ENCODE results near the gene TTC9.

Gene TTC9

GRCh38 chr14:70714055-70714550 is 72.4 kb downstream of the TTC9 start:
- no peak for TF ChIP-seq CSDC2 (CRISPR knock-in tag; IDR thresholded peaks at IDR 0.05)
- TF ChIP-seq GLIS3 (CRISPR knock-in tag; IDR thresholded peaks at IDR 0.05): no peak
- peak; percentile 59 for ATAC-seq

- ATAC-seq: no peak
- no peak for TF ChIP-seq OSR1 (CRISPR knock-in tag; IDR thresholded peaks at IDR 0.05)
- TF ChIP-seq PATZ1 (CRISPR knock-in tag; IDR thresholded peaks at IDR 0.05; ENCODE audit: borderline replicate concordance): no peak
- TF ChIP-seq CREB5 (CRISPR knock-in tag; IDR thresholded peaks at IDR 0.05; ENCODE audit: low read depth): no peak
- no peak for TF ChIP-seq POU6F1 (CRISPR knock-in tag; IDR thresholded peaks at IDR 0.05; ENCODE audit: borderline replicate concordance, low read depth)
- no peak for TF ChIP-seq RARB (CRISPR knock-in tag; IDR thresholded peaks at IDR 0.05)
- no peak for TF ChIP-seq TSHZ2 (CRISPR knock-in tag; IDR thresholded peaks at IDR 0.05)
- TF ChIP-seq ZNF70 (CRISPR knock-in tag; IDR thresholded peaks at IDR 0.05): no peak
- no peak for TF ChIP-seq ZNF8 (CRISPR knock-in tag; IDR thresholded peaks at IDR 0.05)
- no peak for TF ChIP-seq ZFP30 (CRISPR knock-in tag; IDR thresholded peaks at IDR 0.05)
- no peak for TF ChIP-seq ESRRG (CRISPR knock-in tag; IDR thresholded peaks at IDR 0.05)
- no peak for TF ChIP-seq SNAI2 (CRISPR knock-in tag; IDR thresholded peaks at IDR 0.05)
- TF ChIP-seq CSDC2 (CRISPR knock-in tag; IDR thresholded peaks at IDR 0.05): no peak
- TF ChIP-seq TCF4 (CRISPR knock-in tag; IDR thresholded peaks at IDR 0.05; ENCODE audit: borderline replicate concordance): no peak
- TF ChIP-seq ZFP3 (CRISPR knock-in tag; IDR thresholded peaks at IDR 0.05): no peak
- TF ChIP-seq, protein P1, sequence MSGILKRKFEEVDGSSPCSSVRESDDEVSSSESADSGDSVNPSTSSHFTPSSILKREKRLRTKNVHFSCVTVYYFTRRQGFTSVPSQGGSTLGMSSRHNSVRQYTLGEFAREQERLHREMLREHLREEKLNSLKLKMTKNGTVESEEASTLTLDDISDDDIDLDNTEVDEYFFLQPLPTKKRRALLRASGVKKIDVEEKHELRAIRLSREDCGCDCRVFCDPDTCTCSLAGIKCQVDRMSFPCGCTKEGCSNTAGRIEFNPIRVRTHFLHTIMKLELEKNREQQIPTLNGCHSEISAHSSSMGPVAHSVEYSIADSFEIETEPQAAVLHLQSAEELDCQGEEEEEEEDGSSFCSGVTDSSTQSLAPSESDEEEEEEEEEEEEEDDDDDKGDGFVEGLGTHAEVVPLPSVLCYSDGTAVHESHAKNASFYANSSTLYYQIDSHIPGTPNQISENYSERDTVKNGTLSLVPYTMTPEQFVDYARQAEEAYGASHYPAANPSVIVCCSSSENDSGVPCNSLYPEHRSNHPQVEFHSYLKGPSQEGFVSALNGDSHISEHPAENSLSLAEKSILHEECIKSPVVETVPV (CRISPR knock-in tag; IDR thresholded peaks at IDR 0.05): no peak
- no peak for TF ChIP-seq PPARA (CRISPR knock-in tag; IDR thresholded peaks at IDR 0.05; ENCODE audit: borderline replicate concordance)
- no peak for TF ChIP-seq GLIS3 (CRISPR knock-in tag; IDR thresholded peaks at IDR 0.05)
- TF ChIP-seq ISL1 (CRISPR knock-in tag; IDR thresholded peaks at IDR 0.05): no peak
These were observed 74.8 kb downstream of the TTC9 start for GRCh38 chr14:70716483-70716882.

DNA sequence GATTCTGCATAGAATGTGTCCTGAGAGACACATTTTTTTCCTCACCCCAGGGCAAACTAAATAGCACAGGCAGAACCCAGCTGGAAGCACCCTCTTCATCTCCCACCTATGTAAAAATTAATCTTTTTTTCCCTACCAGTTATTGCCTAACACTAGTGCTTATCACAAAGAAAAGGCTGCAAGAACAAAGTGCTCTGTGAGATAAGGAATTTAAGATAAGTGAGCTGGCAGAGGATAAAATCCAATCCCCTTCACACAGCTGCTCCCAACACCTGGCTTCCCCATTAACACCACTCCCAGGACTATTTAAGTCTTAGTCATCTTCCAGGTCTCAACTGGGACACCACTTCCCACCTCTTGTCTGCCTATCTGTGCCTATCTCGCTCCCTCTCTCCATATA is 75.2 kb downstream of the TTC9 start:
- TF ChIP-seq, protein P1 (CRISPR knock-in tag; IDR thresholded peaks at IDR 0.05): no peak
- TF ChIP-seq TSHZ2 (CRISPR knock-in tag; IDR thresholded peaks at IDR 0.05): no peak
- TF ChIP-seq ZNF70 (CRISPR knock-in tag; IDR thresholded peaks at IDR 0.05): no peak
- no peak for TF ChIP-seq ZFP3 (CRISPR knock-in tag; IDR thresholded peaks at IDR 0.05)
- no peak for TF ChIP-seq PPARA (CRISPR knock-in tag; IDR thresholded peaks at IDR 0.05; ENCODE audit: borderline replicate concordance)
- no peak for TF ChIP-seq ISL1 (CRISPR knock-in tag; IDR thresholded peaks at IDR 0.05)
- ATAC-seq: no peak
